PFSK-1 (cell line): ENCODE data around the gene RRAD.

ENCODE experiments used
- FOXP2 ChIP-seq: optimal IDR thresholded peaks from 2 replicates; pipeline ENCODE3; 2011; ENCODE audit warnings: borderline replicate concordance, control low read depth, inconsistent platforms; ENCODE audit not compliant: insufficient read depth; ENCODE audit errors: extremely low read length, extremely low read depth
- POLR2AphosphoS5 ChIP-seq: IDR thresholded peaks from 2 replicates; pipeline ENCODE4 v1.6.1; 2012; ENCODE audit warnings: low read depth, mild to moderate bottlenecking, control low read depth, low read length, moderate library complexity
- REST ChIP-seq, 2 experiments: IDR thresholded peaks; 2 replicates each; pipeline versions ENCODE4 v1.6.1 to v1.8.0; 2011 to 2012; ENCODE audit warnings: low read depth in 2 of 2, low read length in 2 of 2, control low read depth in 1 of 2, inconsistent platforms in 1 of 2, mild to moderate bottlenecking in 1 of 2, moderate library complexity in 1 of 2; ENCODE audit not compliant: insufficient read depth in 1 of 2
- SIN3A ChIP-seq: IDR thresholded peaks from 2 replicates; pipeline ENCODE4 v1.6.1; 2012; ENCODE audit warnings: mild to moderate bottlenecking, low read length, moderate library complexity, borderline replicate concordance; ENCODE audit not compliant: insufficient read depth
- TAF1 ChIP-seq: IDR thresholded peaks from 2 replicates; pipeline ENCODE4 v1.6.1; 2012; ENCODE audit warnings: low read length, control low read depth, borderline replicate concordance; ENCODE audit not compliant: insufficient read depth

RRAD gene

GRCh38 chr16:66899945-66900710, 25.2 kb downstream of the RRAD start:
- no peak for TF ChIP-seq REST (IDR thresholded peaks at IDR 0.05; ENCODE audit: insufficient read depth in 1 of 2, low read depth in 2 of 2, low read length in 2 of 2)
- TF ChIP-seq FOXP2, result no peak
- no peak for TF ChIP-seq TAF1

- TF ChIP-seq FOXP2, result no peak
- TF ChIP-seq TAF1, result no peak
- no peak for TF ChIP-seq POLR2AphosphoS5
- no peak for TF ChIP-seq SIN3A
- no peak for TF ChIP-seq REST (IDR thresholded peaks at IDR 0.05; ENCODE audit: insufficient read depth in 1 of 2, low read depth in 2 of 2, low read length in 2 of 2)
Measured at GRCh38 chr16:66899310-66899944, 25.9 kb downstream of the RRAD start.

- TF ChIP-seq REST (IDR thresholded peaks at IDR 0.05; ENCODE audit: insufficient read depth in 1 of 2, low read depth in 2 of 2, low read length in 2 of 2) (no peak), TAF1 (no peak), POLR2AphosphoS5 (no peak), FOXP2 (no peak), SIN3A (no peak)
Measured at GRCh38 chr16:66898933-66899309, 26.4 kb downstream of the RRAD start.

- TF ChIP-seq TAF1, result no peak
- TF ChIP-seq FOXP2, result no peak
- TF ChIP-seq SIN3A, result no peak
Measured at GRCh38 chr16:66898207-66898606, 27.1 kb downstream of the RRAD start.

GRCh38 chr16:66895999-66896398, 29.3 kb downstream of the RRAD start:
- no peak for TF ChIP-seq TAF1
- no peak for TF ChIP-seq FOXP2
- no peak for TF ChIP-seq POLR2AphosphoS5
- TF ChIP-seq REST (IDR thresholded peaks at IDR 0.05; ENCODE audit: insufficient read depth in 1 of 2, low read depth in 2 of 2, low read length in 2 of 2), result no peak
- TF ChIP-seq SIN3A, result no peak
